GM12878 (cell line): Measurements from ENCODE around the gene PLEKHG2. TPM values are rescaled to one million over a fixed set of nuclear protein-coding genes. Genes with fewer than 3 reads are reported as not detected.

ENCODE experiments used
- BCLAF1 ChIP-seq: fragments of 450-650 bp; IDR thresholded peaks from 2 replicates; pipeline ENCODE4 v1.6.1; 2017; ENCODE audit warnings: antibody characterized with exemption, mild to moderate bottlenecking, moderate library complexity
- BMI1 ChIP-seq: fragments of 450-650 bp; IDR thresholded peaks from 2 replicates; pipeline ENCODE4 v1.6.1; 2016; ENCODE audit warnings: mild to moderate bottlenecking, moderate library complexity, borderline replicate concordance
- CUX1 ChIP-seq: IDR thresholded peaks from 2 replicates; pipeline ENCODE4 v1.6.1; 2012; ENCODE audit warnings: improper control_type of control experiment, low read depth, low read length; ENCODE audit not compliant: insufficient replicate concordance
- SKIL ChIP-seq: fragments of 450-650 bp; IDR thresholded peaks from 2 replicates; pipeline ENCODE4 v1.6.1; 2017; ENCODE audit warnings: mild to moderate bottlenecking, low read depth, inconsistent platforms; ENCODE audit not compliant: poor library complexity, severe bottlenecking
- SRF ChIP-seq, 2 experiments: IDR thresholded peaks; 2 replicates each; pipeline ENCODE4 v1.6.1; 2011; ENCODE audit warnings: low read depth in 2 of 2, low read length in 2 of 2, mild to moderate bottlenecking in 1 of 2, moderate library complexity in 1 of 2
- SUZ12 ChIP-seq: fragments of 200-600 bp; sonication (generic); IDR thresholded peaks from one replicate; pipeline ENCODE4 v1.6.1; 2018; ENCODE audit warnings: antibody characterized with exemption, mild to moderate bottlenecking; ENCODE audit not compliant: unreplicated experiment
- ZBTB33 ChIP-seq: fragments of 450-650 bp; IDR thresholded peaks from 2 replicates; pipeline ENCODE4 v1.6.1; 2017; ENCODE audit warnings: mild to moderate bottlenecking
- polyA plus RNA-seq, 11 experiments: library from polyadenylated mRNA; depleted of rRNA in 4 of 11; unstranded in 6 of 11; stranded (reverse) in 5 of 11; fragments of >200 nt; fragmentation: Nextera tagmentation in 4 of 11; fragmentation: Illumina TruSeq in 1 of 11; extraction: Ambion mirVana in 4 of 11; extraction: Trizol in 1 of 11; gene quantifications; 1 replicate in 1 of 11; 2 replicates in 10 of 11; pipeline versions ENCODE4 v1.2.1 to v1.2.3, GENCODE V29; 2011 to 2016; ENCODE audit warnings: inconsistent platforms in 2 of 11, missing spikeins in 2 of 11, low read depth in 1 of 11
- total RNA-seq, 4 experiments: library from RNA; depleted of rRNA in 3 of 4; stranded (reverse); fragments of >200 nt in 3 of 4; fragmentation: Illumina TruSeq in 1 of 4; extraction: Trizol in 1 of 4; gene quantifications; 2 replicates each; pipeline versions ENCODE4 v1.2.1 to v1.2.3, GENCODE V29; 2013 to 2021

PLEKHG2 gene
- total and polyA plus RNA-seq, 10 of the 15 experiments (the other 5 are each of a cell fraction or from before 2014, with no cell fraction given) = 3.0 to 62.5 (median 17.2) TPM

GRCh38 chr19:39362682-39363657 is 49.5 kb upstream of the PLEKHG2 start (continued):
- no peak for TF ChIP-seq CUX1
- no peak for TF ChIP-seq SUZ12
- TF ChIP-seq BMI1 = no peak
- TF ChIP-seq ZBTB33 = no peak
- no peak for TF ChIP-seq SRF (IDR thresholded peaks at IDR 0.05; ENCODE audit: low read depth in 2 of 2, low read length in 2 of 2)
- no peak for TF ChIP-seq BCLAF1
- TF ChIP-seq SKIL = no peak
